HG03378 (cell line): Measurements from ENCODE around the gene KAT6B.
"Not testable (repeated sequence)": the region's sequence is repeated elsewhere in the genome, so short reads cannot be mapped to it uniquely, and the experiment has no call there.

ENCODE experiments used
- ATAC-seq: cut with Tn5 transposase; IDR thresholded peaks from one replicate; pipeline ENCODE4 v1.9.1; 2021; ENCODE audit warnings: mild to moderate bottlenecking, moderate library complexity; ENCODE audit not compliant: unreplicated experiment

KAT6B gene

GRCh38 chr10:75032119-75032518, 205.7 kb downstream of the KAT6B start:
- ATAC-seq = no peak

DNA sequence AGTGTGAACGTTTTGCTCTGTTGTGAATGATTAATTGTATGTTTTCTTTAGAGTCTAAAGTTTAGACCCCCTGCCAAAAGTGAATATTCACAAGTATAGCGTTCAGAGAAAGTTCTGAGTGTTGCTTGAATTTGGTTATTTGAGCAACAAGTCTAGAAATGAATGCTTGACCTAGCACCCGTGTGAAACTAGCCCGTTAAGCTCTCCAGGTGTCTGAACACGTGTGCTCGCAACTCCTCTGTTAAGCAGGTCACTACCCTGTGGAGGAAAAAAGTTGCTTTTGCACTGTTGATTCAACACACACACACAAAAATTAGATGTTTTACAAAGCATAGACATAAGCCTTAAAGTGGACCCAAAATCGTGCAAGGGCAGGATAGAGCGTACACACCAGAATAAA, 206.4 kb downstream of the KAT6B start:
- ATAC-seq = no peak

DNA sequence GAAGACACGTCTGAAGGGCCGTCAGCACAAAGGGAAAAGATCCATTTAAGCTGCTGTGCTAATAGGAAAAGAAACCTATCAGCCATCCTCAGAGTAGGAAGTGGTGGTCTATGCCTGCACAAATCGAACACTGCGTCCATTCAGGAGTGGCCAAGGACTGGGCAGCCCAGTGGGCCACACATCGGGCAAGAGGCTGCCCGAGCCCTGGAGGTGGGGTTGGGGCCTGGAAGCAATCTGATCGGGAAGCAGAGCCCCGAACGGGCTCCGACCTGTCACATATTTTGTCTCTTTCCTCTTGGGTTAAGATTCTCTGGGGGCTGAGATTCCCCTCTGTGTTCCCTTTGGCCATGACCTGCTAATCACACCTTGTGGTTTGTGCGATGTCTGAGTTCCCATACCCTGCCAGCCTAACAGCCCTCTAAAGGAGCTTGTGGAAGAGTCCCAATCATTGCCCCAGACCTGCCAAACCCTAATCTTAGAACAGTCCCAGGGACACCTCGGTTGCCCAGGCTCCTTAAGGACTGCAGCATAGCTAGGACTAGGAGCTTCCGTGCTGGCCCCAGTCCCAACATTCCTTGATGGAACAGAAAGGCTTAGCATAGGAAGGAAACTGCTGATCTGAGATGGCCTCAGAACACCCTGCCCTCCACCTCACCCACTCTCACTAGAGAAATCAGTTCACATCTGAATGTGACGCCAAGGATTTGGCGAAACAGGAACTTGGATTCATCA, 207.2 kb downstream of the KAT6B start:
- ATAC-seq = no peak

GRCh38 chr10:75034131-75034512, 207.7 kb downstream of the KAT6B start:
- no peak for ATAC-seq

- no peak for ATAC-seq
Measured at GRCh38 chr10:75034714-75035258, 208.4 kb downstream of the KAT6B start.

DNA sequence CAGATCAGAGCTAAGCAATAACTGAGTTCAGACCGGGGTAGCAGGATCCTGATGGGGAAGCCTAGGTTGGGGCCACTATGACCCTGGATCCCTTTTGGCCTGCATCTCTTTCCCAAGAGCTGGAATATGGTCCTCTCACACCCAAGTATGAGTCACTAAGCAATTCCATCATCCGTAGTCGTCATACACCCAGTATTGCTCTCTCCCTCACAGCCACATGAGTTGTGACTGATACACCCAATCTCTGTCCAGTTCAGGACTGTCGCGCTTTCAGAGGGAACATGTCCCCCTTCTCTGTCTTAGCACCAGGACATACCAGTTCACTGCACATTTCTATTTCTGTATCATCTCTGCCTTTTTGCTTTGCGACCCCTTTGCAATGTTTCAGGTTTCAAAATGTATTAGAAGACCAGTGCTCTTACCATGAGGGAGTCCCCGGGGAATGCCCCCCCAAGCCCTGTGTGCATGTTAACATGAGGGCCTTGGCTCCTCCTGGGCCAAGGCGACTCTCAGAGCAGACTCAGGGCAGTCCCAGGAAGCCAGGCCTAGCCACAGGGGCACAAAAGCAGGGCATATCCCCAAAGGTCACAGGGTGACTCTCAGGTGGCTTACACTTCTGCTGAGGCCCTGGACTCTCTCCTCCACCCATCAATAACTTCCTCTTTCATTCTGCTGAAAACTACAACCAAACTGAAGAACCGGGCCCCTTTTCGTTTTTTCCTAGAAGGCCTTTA, 209.7 kb downstream of the KAT6B start:
- ATAC-seq = no peak

GRCh38 chr10:75037171-75038153, 211.1 kb downstream of the KAT6B start:
- ATAC-seq = no peak

DNA sequence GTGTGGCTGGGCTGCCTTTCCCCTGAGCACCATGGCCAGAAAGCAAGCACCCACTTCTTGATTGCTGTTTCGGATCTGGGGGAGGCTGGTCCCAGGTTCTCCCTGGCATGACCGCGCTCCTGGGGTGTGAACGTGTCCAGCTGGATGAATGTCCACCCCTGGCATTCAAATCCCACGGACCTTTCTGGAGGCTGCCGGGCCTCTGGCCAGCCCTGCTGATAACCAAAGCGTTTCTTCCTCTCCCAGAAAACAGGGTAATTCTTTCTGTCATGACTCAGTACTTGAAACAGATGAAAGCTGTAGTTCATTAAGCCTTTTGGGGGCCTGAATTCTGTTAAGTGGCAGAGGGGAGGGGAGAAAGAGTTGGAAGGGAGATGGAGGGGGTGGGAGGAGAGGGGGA, 211.9 kb downstream of the KAT6B start:
- no peak for ATAC-seq

GRCh38 chr10:75040576-75040975, 214.2 kb downstream of the KAT6B start:
- ATAC-seq = no peak

- no peak for ATAC-seq
Measured at GRCh38 chr10:75042292-75042974, 216.0 kb downstream of the KAT6B start.

GRCh38 chr10:75043256-75044131, 217.1 kb downstream of the KAT6B start:
- no peak for ATAC-seq

DNA sequence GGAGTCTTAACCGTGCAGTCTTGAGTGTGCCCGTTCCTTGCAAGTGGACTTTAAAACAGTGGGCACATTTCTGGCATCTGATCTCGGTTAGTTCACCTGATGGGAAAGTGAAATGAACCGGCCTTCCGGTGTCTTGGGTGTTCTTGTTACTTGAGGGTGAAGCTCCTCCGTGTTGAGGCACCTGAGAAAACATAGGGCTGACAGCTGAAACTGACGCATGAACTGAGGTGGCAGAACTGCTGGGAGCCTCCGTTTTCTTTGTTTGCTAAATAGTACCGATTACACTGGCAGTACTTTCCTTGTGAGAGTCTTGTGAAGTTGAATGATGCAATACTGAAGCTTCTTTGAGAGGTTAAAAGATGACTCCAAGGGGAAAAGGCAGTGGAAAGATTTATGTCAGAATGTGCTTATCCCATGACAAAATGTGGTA, 222.3 kb downstream of the KAT6B start:
- no peak for ATAC-seq

DNA sequence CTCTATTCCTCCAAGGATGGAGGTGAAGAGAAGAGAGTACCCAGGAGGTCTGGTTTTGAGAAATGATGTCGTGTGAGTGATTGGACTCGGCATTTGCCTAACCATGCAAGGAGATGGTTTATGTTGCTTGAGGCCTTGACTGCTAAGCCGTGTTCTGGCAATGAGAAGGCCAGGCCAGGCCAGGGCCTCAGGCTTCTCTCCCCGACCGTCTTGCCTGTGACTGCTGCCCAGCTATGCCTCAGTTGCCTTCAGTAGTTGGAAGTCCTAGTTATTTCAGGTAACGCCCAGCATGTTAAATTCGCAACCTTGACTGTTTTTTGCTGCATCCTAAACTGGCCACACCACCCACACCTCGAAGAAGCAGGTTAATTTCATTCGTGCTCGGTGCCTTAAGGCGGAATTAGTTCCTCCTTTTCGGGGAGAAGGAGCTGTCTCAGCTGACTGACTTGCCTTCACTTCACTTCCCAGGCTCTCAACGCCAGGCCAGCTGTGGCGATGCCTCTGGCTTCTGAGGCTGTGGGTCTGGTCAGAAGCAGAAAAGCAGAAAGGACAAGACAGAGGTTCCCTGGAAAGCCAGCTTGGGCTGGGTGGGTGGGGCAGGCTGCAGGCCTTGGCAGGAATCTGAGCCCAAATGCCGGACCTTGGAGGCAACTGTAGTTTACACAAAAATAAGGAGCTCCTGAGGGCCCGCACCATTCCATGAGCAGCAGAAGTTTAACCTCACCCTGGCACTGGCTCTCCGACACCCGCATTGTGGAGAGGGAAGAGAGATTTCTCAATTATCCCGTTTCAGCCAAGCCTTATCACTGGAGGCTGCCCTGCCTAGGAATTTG, 223.1 kb downstream of the KAT6B start:
- ATAC-seq = no peak

- ATAC-seq = no peak
Measured at GRCh38 chr10:75050149-75050919, 223.9 kb downstream of the KAT6B start.

DNA sequence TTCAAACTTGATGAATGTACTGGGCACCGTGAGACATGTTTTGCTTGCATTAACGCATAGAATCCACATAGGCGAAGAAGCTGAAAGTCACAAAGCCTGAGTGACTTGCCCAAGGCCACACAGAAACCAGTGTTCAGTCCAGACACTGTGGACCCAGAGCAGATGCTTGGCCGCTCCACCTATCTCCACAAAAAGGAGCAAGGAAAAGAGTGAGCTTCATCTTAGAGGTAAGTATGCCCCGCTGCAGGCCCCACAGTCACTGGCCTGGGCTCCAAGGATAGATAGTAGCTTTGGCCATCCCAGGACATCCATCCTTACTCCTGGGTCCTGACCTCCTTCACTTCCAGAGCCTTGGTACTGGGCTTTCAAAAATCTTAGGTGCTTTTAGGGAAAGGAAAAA, 224.9 kb downstream of the KAT6B start:
- ATAC-seq = no peak

DNA sequence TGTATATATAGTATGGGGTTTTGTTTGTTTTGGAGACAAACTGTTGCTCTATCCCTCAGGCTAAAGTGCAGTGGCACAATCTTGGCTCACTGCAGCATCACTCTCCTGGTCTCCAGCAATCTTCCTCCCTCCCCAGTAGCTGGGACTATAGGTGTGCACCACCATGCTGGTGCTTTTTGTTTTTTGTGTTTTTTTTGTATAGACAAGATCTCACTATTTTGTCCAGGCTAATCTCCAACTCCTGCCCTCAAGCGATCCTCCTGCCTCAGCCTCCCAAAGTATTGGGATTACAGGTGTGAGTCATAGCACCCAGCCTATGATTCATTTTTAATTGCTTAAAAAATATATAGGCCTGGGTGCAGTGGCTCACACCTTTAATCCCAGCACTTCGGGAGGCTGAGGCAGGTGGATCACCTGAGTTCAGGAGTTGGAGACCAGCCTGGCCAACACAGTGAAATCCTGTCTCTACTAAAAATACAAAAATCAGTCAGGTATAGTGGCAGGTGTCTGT, 229.6 kb downstream of the KAT6B start:
- not testable (repeated sequence) for ATAC-seq

DNA sequence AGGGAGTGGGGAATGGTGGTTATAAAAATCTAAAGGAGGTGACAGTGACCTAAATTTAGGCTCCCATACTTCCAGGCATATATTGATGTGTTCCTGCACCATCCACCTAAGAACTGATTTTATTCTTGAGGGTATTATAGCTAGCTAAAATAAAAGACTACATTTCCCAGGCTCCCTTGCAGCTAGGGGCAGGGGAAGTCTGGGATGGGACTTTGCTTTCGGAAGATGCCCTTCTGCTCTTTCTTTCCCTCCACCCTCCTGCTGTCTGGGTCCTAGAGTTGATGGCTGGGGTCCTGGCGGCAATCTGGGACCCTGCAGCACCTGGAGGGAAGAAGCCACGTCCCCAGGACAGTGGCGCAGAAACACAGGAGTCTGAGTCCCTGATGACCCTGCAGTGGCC, 231.3 kb downstream of the KAT6B start:
- no peak for ATAC-seq

- ATAC-seq = no peak
Measured at GRCh38 chr10:75058161-75058560, 231.8 kb downstream of the KAT6B start.
